K562 (cell line): Measurements from ENCODE around the gene CRYBB1. TPM values are rescaled to one million over a fixed set of nuclear protein-coding genes. Genes with fewer than 3 reads are reported as not detected.

ENCODE experiments used
- TAF1 ChIP-seq: IDR thresholded peaks from 2 replicates; pipeline ENCODE4 v1.6.1; 2011; ENCODE audit warnings: mild to moderate bottlenecking, low read length, moderate library complexity; ENCODE audit not compliant: insufficient read depth, control insufficient read depth, severe bottlenecking; ENCODE audit errors: extremely low read depth
- polyA plus RNA-seq, 8 experiments: library from polyadenylated mRNA; depleted of rRNA in 4 of 8; stranded (reverse) in 5 of 8; unstranded in 3 of 8; fragments of >200 nt; fragmentation: Nextera tagmentation in 2 of 8; fragmentation: Illumina TruSeq in 1 of 8; extraction: Ambion mirVana in 2 of 8; extraction: Trizol in 1 of 8; gene quantifications; 2 replicates each; pipeline versions ENCODE4 v1.2.1 to v1.2.3, GENCODE V29; 2011 to 2014; ENCODE audit warnings: inconsistent platforms in 1 of 8, missing spikeins in 1 of 8
- total RNA-seq, 7 experiments: library from RNA; depleted of rRNA in 6 of 7; stranded (reverse); fragments of >200 nt in 6 of 7; fragmentation: Illumina TruSeq in 2 of 7; extraction: Trizol in 2 of 7; gene quantifications; 2 replicates each; pipeline versions ENCODE4 v1.2.1 to v1.2.3, GENCODE V29; 2011 to 2021; ENCODE audit warnings: low replicate concordance in 1 of 7
- TF ChIP-seq, protein P1 (sequence below): fragments of 450-650 bp; IDR thresholded peaks from 2 replicates; pipeline ENCODE4 v1.6.1; 2016; ENCODE audit warnings: mild to moderate bottlenecking, moderate library complexity

Gene CRYBB1
- total and polyA plus RNA-seq, 9 of the 15 experiments (the other 6 are each of a cell fraction or from before 2014, with no cell fraction given): 0.16 to 0.45 (median 0.33) TPM; not detected in 2

DNA sequence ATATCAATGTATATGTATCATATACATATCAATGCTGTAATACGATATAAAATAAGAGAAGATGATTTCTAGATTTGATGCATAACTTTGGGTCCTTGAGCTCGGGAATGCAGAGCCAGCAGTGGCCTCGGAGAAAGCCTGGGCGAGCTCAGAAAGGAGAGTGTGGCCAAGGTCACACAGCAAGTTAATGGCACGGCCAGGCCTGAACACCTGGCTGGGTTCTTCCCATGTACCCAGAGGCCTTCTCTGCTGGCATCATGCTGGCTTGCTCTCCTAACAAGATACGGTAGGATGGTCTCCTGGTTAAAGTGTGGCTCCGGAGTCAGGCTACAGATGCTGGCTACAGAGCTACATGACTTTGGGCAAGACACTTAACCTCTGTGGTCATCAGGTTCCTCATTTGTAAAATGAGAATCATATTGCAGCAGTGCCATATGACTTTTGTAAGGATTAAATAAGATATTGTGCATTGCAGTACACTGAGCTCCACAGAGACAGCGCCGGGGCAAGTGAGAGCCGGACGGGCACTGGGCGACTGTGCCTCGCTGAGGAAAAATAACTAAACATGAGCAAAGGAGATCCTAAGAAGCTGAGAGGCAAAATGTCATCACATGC is 57.8 kb downstream of the CRYBB1 start (continued):
- TF ChIP-seq, protein P1, sequence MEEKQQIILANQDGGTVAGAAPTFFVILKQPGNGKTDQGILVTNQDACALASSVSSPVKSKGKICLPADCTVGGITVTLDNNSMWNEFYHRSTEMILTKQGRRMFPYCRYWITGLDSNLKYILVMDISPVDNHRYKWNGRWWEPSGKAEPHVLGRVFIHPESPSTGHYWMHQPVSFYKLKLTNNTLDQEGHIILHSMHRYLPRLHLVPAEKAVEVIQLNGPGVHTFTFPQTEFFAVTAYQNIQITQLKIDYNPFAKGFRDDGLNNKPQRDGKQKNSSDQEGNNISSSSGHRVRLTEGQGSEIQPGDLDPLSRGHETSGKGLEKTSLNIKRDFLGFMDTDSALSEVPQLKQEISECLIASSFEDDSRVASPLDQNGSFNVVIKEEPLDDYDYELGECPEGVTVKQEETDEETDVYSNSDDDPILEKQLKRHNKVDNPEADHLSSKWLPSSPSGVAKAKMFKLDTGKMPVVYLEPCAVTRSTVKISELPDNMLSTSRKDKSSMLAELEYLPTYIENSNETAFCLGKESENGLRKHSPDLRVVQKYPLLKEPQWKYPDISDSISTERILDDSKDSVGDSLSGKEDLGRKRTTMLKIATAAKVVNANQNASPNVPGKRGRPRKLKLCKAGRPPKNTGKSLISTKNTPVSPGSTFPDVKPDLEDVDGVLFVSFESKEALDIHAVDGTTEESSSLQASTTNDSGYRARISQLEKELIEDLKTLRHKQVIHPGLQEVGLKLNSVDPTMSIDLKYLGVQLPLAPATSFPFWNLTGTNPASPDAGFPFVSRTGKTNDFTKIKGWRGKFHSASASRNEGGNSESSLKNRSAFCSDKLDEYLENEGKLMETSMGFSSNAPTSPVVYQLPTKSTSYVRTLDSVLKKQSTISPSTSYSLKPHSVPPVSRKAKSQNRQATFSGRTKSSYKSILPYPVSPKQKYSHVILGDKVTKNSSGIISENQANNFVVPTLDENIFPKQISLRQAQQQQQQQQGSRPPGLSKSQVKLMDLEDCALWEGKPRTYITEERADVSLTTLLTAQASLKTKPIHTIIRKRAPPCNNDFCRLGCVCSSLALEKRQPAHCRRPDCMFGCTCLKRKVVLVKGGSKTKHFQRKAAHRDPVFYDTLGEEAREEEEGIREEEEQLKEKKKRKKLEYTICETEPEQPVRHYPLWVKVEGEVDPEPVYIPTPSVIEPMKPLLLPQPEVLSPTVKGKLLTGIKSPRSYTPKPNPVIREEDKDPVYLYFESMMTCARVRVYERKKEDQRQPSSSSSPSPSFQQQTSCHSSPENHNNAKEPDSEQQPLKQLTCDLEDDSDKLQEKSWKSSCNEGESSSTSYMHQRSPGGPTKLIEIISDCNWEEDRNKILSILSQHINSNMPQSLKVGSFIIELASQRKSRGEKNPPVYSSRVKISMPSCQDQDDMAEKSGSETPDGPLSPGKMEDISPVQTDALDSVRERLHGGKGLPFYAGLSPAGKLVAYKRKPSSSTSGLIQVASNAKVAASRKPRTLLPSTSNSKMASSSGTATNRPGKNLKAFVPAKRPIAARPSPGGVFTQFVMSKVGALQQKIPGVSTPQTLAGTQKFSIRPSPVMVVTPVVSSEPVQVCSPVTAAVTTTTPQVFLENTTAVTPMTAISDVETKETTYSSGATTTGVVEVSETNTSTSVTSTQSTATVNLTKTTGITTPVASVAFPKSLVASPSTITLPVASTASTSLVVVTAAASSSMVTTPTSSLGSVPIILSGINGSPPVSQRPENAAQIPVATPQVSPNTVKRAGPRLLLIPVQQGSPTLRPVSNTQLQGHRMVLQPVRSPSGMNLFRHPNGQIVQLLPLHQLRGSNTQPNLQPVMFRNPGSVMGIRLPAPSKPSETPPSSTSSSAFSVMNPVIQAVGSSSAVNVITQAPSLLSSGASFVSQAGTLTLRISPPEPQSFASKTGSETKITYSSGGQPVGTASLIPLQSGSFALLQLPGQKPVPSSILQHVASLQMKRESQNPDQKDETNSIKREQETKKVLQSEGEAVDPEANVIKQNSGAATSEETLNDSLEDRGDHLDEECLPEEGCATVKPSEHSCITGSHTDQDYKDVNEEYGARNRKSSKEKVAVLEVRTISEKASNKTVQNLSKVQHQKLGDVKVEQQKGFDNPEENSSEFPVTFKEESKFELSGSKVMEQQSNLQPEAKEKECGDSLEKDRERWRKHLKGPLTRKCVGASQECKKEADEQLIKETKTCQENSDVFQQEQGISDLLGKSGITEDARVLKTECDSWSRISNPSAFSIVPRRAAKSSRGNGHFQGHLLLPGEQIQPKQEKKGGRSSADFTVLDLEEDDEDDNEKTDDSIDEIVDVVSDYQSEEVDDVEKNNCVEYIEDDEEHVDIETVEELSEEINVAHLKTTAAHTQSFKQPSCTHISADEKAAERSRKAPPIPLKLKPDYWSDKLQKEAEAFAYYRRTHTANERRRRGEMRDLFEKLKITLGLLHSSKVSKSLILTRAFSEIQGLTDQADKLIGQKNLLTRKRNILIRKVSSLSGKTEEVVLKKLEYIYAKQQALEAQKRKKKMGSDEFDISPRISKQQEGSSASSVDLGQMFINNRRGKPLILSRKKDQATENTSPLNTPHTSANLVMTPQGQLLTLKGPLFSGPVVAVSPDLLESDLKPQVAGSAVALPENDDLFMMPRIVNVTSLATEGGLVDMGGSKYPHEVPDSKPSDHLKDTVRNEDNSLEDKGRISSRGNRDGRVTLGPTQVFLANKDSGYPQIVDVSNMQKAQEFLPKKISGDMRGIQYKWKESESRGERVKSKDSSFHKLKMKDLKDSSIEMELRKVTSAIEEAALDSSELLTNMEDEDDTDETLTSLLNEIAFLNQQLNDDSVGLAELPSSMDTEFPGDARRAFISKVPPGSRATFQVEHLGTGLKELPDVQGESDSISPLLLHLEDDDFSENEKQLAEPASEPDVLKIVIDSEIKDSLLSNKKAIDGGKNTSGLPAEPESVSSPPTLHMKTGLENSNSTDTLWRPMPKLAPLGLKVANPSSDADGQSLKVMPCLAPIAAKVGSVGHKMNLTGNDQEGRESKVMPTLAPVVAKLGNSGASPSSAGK: no peak
- TF ChIP-seq TAF1: no peak
